ENCODE measurements around the gene ZNF697. TPM values are rescaled to one million over a fixed set of nuclear protein-coding genes. Genes with fewer than 3 reads are reported as not detected.

The ZNF697 gene
- total RNA-seq, 1 donor from 2014 or later, result 13.0 TPM

- Mint-ChIP-seq H3K9me3 (no peaks in the 10 kb centered on the region), H3K36me3 (ENCODE audit: low read depth) (no peaks in the 10 kb centered on the region), H3K4me1 (ENCODE audit: low read depth) (peaks cover 11% of the 10 kb centered on the region), H3K27me3 (ENCODE audit: low read depth) (peaks cover 28% of the 10 kb centered on the region), H3K27ac (no peak overlapping the region), H3K4me3 (ENCODE audit: low read depth) (no peak overlapping the region)
- no peak for DNase-seq (ENCODE audit: low spot score)
- intact Hi-C loops (cut with micrococcal nuclease), result no loop called here
These were observed 28.6 kb upstream of the ZNF697 start for GRCh38 chr1:119676571-119677206.

DNA sequence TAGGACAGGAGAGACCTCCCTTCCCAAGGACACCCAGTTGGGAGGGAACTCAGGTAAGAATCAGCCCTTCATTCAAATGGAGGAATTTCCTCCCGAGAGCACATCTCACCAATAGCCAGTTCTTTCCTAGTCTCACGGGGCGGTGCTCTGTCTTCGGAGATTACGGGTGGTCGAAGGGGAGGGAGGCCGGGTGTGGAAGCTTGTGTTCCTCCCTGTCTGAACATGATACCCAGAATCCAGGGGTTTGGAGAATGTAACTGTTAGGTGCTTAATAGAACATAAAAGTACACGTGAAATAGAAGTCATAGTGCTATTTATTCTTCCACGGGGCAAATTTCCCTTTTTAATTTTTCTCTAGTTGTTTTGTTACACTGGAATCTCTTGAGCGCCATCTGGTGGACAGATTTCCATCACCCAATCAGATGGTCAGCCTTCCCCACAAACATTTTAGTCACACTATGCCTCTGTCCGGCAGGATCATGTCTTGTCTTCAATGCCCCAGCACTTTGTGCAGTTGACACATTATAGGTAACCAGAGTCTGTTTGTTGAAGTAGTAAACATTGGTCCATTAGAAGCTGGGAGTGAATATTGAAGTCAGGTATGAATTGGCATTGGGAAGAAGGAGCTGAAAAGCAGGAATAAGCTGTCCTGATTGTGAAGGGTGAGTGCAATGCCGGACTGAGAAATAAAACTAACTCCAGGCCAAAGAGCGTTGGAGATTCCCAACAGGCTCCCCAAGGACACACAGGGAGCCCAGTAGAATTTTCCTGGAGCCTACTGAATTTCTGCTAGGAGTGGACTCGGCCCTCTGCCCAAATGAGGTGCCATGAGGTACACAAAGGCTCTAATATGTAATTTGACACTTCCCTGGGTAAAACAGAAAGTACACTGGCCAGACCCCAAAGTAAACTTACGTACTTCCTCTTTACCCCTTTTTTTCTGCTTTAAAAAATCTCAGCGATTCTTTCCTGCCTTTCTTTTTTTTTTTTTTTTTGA is 27.6 kb upstream of the ZNF697 start:
- no peaks in the 10 kb centered on the region for H3K36me3 Mint-ChIP-seq (ENCODE audit: low read depth)
- DNase-seq (ENCODE audit: low spot score), result peak; percentile 52
- peaks cover 27% of the 10 kb centered on the region for H3K27me3 Mint-ChIP-seq (ENCODE audit: low read depth)
- no peak overlapping the region for H3K27ac Mint-ChIP-seq
- H3K9me3 Mint-ChIP-seq, result no peaks in the 10 kb centered on the region
- peak overlapping the region; percentile 63 for H3K4me3 Mint-ChIP-seq (ENCODE audit: low read depth)
- intact Hi-C loops (cut with micrococcal nuclease), result loop anchor here (1.0 kb wide), 1 partner anchor 62 kb away; no protein-coding TSS in a partner anchor
- H3K4me1 Mint-ChIP-seq (ENCODE audit: low read depth), result peaks cover 11% of the 10 kb centered on the region

DNA sequence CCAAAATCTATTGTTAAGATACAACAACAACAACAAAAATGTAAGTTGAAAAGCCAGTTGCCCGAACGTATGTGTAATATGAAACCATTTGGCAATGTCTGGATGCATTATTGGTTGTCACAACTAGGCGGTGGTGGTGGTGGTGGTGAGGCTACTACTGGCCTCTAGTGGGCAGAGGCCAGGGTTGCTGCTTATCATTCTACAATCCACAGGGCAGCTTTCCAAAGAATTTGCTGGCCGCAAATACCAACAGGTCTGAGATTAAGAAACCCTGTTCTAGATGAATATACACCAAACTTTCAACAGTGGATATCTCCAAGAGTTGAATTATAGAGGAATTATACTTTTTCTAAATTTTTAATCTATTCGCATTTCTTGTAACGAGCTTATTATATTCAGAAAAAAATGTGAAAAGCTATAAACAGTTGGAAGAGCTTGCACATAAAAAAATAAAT is 26.8 kb upstream of the ZNF697 start:
- Mint-ChIP-seq H3K36me3 (ENCODE audit: low read depth) (no peaks in the 10 kb centered on the region), H3K4me1 (ENCODE audit: low read depth) (peaks cover 11% of the 10 kb centered on the region), H3K27me3 (ENCODE audit: low read depth) (peaks cover 27% of the 10 kb centered on the region), H3K9me3 (no peaks in the 10 kb centered on the region), H3K27ac (no peak overlapping the region), H3K4me3 (ENCODE audit: low read depth) (no peak overlapping the region)
- intact Hi-C loops (cut with micrococcal nuclease), result loop anchor here (1.0 kb wide), 1 partner anchor 62 kb away; no protein-coding TSS in a partner anchor
- DNase-seq (ENCODE audit: low spot score), result peak; percentile 20

DNA sequence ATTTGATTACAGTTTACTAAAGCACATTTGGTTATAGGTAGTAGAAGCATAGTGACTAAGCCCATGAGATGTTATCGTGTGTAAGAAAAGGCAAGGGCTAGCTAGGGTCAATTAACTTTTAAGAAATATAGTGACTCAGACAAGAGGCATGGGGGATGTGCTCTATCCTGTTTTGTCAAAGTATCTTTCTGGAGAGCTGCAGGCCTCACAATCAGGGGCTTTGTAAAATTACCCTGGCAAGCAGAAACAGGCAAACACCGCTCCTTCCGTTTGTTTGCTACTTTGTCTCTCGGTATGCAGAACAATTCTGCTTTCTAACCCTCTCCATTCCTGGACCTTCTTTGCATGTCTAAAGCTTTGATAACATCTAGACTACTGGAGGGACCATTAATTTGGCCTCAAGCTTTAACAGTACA is 26.1 kb upstream of the ZNF697 start:
- Mint-ChIP-seq H3K27ac (no peak overlapping the region), H3K27me3 (ENCODE audit: low read depth) (peaks cover 28% of the 10 kb centered on the region), H3K9me3 (no peaks in the 10 kb centered on the region), H3K36me3 (ENCODE audit: low read depth) (no peaks in the 10 kb centered on the region), H3K4me3 (ENCODE audit: low read depth) (no peak overlapping the region), H3K4me1 (ENCODE audit: low read depth) (peaks cover 11% of the 10 kb centered on the region)
- intact Hi-C loops (cut with micrococcal nuclease), result no loop called here
- DNase-seq (ENCODE audit: low spot score), result no peak

DNA sequence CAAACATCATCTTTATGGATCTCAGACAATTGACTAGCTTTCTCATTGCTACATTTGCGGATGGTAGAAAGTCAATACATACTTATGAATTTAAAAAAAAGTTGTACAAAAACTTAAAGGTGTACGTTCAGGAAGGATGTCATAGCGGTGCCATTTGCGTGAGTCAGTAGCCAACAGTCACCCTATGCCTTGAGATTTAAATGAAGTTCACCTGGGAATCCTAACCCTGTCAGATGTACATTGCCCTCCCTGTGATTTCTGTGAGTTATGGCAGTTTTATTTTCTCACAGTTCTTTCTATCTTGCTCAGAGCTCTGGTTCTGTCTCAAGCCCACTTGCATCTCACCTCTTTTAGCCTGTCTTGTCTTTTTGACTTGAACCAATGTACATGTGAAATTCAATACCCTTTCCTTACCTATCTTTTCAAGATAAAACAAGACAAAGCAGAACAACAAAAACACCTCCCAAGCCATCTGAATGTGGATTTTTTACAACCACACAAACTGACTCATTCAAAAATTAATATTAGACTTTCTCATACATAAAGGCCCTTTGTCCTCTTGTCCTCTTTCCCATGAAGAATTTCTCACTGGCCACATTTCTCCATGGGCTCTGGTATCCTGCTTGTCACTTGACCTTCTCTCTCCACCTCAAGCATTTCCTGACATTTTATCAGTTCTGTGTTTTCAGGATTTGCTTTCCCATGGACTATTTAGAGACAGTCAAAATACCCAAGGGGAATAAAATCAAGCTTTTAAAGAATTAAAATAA is 25.3 kb upstream of the ZNF697 start:
- intact Hi-C loops (cut with micrococcal nuclease), result no loop called here

DNA sequence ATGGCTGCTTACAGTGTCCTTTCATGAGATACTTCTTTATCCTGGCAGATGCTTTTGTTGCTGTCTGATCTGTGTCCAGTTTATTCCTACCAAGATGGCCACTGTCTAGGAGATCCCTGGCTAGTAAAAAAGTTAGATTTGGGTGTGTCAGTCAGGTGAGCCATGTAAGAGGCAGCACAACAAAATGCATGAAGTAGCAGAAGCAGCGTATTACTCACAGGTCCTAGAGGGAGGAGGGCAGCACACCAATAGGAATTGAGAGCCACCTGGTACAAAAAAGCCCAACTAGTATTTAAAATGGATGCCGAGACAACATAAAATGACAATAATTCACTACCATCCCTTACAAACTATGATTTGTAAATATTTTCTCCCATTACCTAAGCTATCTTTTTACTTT is 22.8 kb upstream of the ZNF697 start:
- no peak for DNase-seq (ENCODE audit: low spot score)
- Mint-ChIP-seq H3K27me3 (ENCODE audit: low read depth) (peaks cover 22% of the 10 kb centered on the region), H3K4me3 (ENCODE audit: low read depth) (no peak overlapping the region), H3K36me3 (ENCODE audit: low read depth) (no peaks in the 10 kb centered on the region), H3K9me3 (no peaks in the 10 kb centered on the region), H3K27ac (no peak overlapping the region), H3K4me1 (ENCODE audit: low read depth) (peaks cover 11% of the 10 kb centered on the region)
- intact Hi-C loops (cut with micrococcal nuclease), result no loop called here

More for the DNA sequence above, 25.3 kb upstream of the ZNF697 start:
- H3K4me3 Mint-ChIP-seq (ENCODE audit: low read depth), result no peak overlapping the region
- H3K27me3 Mint-ChIP-seq (ENCODE audit: low read depth), result peaks cover 23% of the 10 kb centered on the region
- no peaks in the 10 kb centered on the region for H3K36me3 Mint-ChIP-seq (ENCODE audit: low read depth)
- H3K4me1 Mint-ChIP-seq (ENCODE audit: low read depth), result peaks cover 11% of the 10 kb centered on the region
- no peak overlapping the region for H3K27ac Mint-ChIP-seq
- H3K9me3 Mint-ChIP-seq, result no peaks in the 10 kb centered on the region
- no peak for DNase-seq (ENCODE audit: low spot score)

DNA sequence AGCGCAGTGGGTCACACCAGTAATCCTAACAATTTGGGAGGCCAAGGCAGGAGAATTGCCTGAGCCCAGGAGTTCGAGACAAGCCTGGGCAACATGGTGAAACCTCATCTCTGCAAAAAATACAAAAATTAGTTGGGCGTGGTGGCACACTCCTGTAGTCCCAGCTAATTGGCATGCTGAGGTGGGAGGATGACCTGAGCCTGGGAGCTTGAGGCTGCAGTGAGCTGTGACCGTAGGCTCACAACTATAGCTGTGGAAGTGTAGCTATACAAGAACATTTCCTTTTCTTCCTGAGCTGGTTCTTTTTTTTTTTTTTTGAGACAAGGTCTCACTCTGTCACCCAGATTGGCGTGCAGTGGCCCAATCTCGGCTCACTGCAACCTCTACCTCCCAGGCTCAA is 19.1 kb upstream of the ZNF697 start:
- peaks cover 15% of the 10 kb centered on the region for H3K27me3 Mint-ChIP-seq (ENCODE audit: low read depth)
- peaks cover 9% of the 10 kb centered on the region for H3K4me1 Mint-ChIP-seq (ENCODE audit: low read depth)
- no peak overlapping the region for H3K4me3 Mint-ChIP-seq (ENCODE audit: low read depth)
- DNase-seq (ENCODE audit: low spot score), result no peak
- H3K36me3 Mint-ChIP-seq (ENCODE audit: low read depth), result no peaks in the 10 kb centered on the region
- no peaks in the 10 kb centered on the region for H3K9me3 Mint-ChIP-seq
- H3K27ac Mint-ChIP-seq, result no peak overlapping the region
- intact Hi-C loops (cut with micrococcal nuclease), result no loop called here

- H3K9me3 Mint-ChIP-seq, result no peaks in the 10 kb centered on the region
- H3K4me3 Mint-ChIP-seq (ENCODE audit: low read depth), result no peak overlapping the region
- H3K27ac Mint-ChIP-seq, result no peak overlapping the region
- H3K36me3 Mint-ChIP-seq (ENCODE audit: low read depth), result no peaks in the 10 kb centered on the region
- H3K4me1 Mint-ChIP-seq (ENCODE audit: low read depth), result peaks cover 38% of the 10 kb centered on the region
- H3K27me3 Mint-ChIP-seq (ENCODE audit: low read depth), result peaks cover 3% of the 10 kb centered on the region
- no peak for DNase-seq (ENCODE audit: low spot score)
- intact Hi-C loops (cut with micrococcal nuclease), result loop anchor here (5.0 kb wide), 1 partner anchor 323 kb away; no protein-coding TSS in a partner anchor
These were observed 16.0 kb upstream of the ZNF697 start for GRCh38 chr1:119664067-119664466.

DNA sequence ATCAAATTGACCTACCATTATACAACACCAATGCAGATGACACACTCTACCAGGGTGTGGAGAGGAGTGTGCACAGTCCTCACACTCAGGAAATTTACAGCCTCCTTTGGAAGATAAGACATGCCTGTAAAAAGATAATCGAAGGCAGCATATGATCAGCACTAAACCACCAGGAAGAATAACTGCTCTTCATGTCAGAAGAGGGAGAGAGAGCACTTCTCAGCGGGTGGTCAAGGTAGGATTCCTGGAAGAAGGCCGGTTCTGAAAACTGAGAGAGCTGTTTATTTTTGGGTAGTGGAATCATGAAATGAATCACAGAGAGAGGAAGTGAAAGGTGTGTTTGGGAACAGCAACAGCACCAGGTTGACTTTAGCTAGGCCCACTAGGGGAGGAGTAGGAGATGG is 14.0 kb upstream of the ZNF697 start:
- no peak for DNase-seq (ENCODE audit: low spot score)
- Mint-ChIP-seq H3K9me3 (no peaks in the 10 kb centered on the region), H3K4me3 (ENCODE audit: low read depth) (no peak overlapping the region), H3K27me3 (ENCODE audit: low read depth) (peaks cover 3% of the 10 kb centered on the region), H3K36me3 (ENCODE audit: low read depth) (no peaks in the 10 kb centered on the region), H3K4me1 (ENCODE audit: low read depth) (peaks cover 49% of the 10 kb centered on the region), H3K27ac (peak overlapping the region; percentile 12)
- intact Hi-C loops (cut with micrococcal nuclease), result loop anchor here (2.0 to 5.0 kb wide), 2 partner anchors 13 to 325 kb away; partner anchors contain the start of gene ZNF697

GRCh38 chr1:119660253-119661083 is 12.4 kb upstream of the ZNF697 start:
- Mint-ChIP-seq H3K36me3 (ENCODE audit: low read depth) (no peaks in the 10 kb centered on the region), H3K4me3 (ENCODE audit: low read depth) (no peak overlapping the region), H3K27ac (peak overlapping the region; percentile 26), H3K27me3 (ENCODE audit: low read depth) (no peaks in the 10 kb centered on the region), H3K4me1 (ENCODE audit: low read depth) (peaks cover 63% of the 10 kb centered on the region), H3K9me3 (no peaks in the 10 kb centered on the region)
- intact Hi-C loops (cut with micrococcal nuclease), result loop anchor here (5.0 kb wide), 1 partner anchor 327 kb away; no protein-coding TSS in a partner anchor
- no peak for DNase-seq (ENCODE audit: low spot score)

- DNase-seq (ENCODE audit: low spot score), result no peak
- H3K4me3 Mint-ChIP-seq (ENCODE audit: low read depth), result no peak overlapping the region
- H3K27me3 Mint-ChIP-seq (ENCODE audit: low read depth), result no peaks in the 10 kb centered on the region
- no peaks in the 10 kb centered on the region for H3K36me3 Mint-ChIP-seq (ENCODE audit: low read depth)
- intact Hi-C loops (cut with micrococcal nuclease), result loop anchor here (5.0 kb wide), 1 partner anchor 328 kb away; no protein-coding TSS in a partner anchor
- H3K9me3 Mint-ChIP-seq, result no peaks in the 10 kb centered on the region
- H3K27ac Mint-ChIP-seq, result peak overlapping the region; percentile 2
- H3K4me1 Mint-ChIP-seq (ENCODE audit: low read depth), result peaks cover 66% of the 10 kb centered on the region
These were observed 11.6 kb upstream of the ZNF697 start for GRCh38 chr1:119659628-119660027.
